ENCODE data around the gene WDR6.

The WDR6 gene

DNA sequence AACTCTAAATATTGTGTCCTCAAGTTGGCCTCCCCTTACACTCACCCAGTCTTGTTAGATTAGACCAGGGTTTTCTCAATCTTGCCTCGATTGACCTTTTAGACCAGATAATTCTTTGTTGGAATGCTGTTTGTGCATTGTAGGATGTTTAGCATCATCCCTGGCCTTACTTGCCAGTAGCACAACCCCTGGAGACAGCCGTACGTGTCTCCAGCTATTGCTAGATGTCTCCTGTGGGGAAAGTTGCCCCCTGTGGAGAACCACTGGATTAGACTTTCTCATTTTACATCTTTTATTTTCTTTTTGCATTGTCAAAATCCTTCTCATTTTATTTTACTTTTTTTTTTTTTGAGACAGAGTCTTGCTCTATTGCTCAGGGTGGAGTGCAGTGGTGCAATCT is 2.2 kb downstream of the WDR6 start:
- Histone ChIP-seq H3K4me3 (no peak overlapping the region), H3K27ac (peak overlapping the region in 1 of 21 experiments; percentile 3)

DNA sequence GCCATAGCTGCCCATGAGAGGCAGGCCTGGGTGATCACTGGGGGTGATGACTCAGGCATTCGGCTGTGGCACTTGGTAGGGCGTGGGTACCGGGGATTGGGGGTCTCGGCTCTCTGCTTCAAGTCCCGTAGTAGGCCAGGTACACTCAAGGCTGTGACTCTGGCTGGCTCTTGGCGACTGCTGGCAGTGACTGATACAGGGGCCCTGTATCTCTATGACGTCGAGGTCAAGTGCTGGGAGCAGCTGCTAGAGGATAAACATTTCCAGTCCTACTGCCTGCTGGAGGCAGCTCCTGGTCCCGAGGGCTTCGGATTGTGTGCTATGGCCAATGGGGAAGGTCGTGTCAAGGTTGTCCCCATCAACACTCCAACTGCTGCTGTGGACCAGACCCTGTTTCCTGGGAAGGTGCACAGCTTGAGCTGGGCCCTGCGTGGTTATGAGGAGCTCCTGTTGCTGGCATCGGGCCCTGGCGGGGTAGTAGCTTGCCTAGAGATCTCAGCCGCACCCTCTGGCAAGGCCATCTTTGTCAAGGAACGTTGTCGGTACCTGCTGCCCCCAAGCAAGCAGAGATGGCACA is 5.3 kb downstream of the WDR6 start:
- Histone ChIP-seq H3K4me3 (no peak overlapping the region), H3K27ac (peak overlapping the region in 1 of 21 experiments; percentile 28)

DNA sequence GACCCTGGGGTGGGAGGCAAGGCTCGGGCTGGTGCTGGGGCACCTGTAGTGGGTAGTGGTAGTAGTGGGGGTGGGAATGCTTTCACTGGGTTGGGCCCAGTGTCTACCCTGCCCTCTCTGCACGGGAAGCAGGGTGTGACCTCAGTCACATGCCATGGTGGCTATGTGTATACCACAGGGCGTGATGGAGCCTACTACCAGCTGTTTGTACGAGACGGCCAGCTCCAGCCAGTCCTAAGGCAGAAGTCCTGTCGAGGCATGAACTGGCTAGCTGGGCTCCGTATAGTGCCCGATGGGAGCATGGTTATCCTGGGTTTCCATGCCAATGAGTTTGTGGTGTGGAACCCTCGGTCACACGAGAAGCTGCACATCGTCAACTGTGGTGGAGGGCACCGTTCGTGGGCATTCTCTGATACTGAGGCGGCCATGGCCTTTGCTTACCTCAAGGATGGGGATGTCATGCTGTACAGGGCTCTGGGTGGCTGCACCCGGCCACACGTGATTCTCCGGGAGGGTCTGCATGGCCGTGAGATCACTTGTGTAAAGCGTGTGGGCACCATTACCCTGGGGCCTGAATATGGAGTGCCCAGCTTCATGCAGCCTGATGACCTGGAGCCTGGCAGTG is 6.0 kb downstream of the WDR6 start:
- H3K27ac ChIP-seq, result peak overlapping the region in 1 of 21 experiments; percentile 28

DNA sequence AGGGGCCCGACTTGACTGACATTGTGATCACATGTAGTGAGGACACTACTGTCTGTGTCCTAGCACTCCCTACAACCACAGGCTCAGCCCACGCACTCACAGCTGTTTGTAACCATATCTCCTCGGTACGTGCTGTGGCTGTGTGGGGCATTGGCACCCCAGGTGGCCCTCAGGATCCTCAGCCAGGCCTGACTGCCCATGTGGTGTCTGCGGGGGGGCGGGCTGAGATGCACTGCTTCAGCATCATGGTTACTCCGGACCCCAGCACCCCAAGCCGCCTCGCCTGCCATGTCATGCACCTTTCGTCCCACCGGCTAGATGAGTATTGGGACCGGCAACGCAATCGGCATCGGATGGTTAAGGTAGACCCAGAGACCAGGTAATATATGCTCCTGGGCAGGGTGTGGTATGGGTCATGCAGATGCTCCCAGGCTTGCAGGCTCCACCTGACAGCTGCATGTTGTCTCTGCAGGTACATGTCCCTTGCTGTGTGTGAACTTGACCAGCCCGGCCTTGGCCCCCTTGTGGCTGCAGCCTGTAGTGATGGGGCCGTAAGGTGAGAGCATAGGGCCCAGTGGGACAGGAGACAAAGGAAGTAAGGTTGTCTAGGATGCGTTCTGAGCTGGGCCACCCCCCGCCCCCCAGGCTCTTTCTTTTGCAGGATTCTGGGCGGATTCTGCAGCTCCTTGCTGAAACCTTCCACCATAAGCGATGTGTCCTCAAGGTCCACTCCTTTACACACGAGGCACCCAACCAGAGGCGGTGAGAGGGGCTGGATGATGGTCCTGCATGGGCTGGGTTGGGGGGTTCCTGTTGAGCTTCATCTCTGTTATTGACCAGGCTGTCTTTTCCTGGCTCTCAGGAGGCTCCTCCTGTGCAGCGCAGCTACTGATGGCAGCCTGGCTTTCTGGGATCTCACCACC is 6.8 kb downstream of the WDR6 start:
- Histone ChIP-seq H3K27ac (no peak overlapping the region), H3K4me3 (no peak overlapping the region)

More for the DNA sequence above, 6.0 kb downstream of the WDR6 start:
- no peak overlapping the region for H3K4me3 ChIP-seq

DNA sequence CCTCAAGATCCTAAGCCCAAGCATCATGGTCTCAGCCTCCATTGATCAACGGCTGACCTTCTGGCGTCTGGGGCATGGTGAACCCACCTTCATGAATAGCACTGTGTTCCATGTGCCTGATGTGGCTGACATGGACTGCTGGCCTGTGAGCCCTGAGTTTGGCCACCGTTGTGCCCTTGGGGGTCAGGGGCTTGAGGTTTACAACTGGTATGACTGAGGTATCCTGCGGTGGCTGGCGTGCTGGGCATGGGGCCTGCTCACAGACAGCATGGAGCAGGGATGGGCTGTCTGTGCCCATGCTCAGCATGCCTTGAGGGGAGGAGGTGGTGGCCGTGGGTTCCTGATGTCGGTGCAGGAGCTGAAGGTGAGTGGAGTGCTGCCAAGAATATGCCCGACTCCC is 7.9 kb downstream of the WDR6 start:
- Histone ChIP-seq H3K27ac (no peak overlapping the region), H3K4me3 (no peak overlapping the region)

DNA sequence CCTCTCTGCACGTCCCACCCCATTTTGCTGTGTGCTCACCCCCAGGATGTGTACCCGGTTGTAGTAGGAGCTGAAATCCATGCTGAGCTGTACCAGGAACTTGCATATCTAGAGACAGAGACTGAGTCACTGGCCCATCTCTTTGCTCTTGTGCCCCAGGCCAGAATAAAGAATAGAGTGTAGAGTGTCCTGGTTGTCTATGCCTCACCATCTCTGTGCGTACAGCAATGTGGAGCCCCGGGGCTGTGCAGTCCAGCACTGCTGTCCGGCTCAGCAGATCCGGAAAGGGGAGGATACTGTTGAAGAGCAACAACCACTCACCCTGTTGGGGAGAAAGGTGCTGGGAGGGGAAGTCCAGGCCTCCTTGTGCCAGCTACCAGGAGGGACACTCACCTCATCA is 8.6 kb downstream of the WDR6 start:
- Histone ChIP-seq H3K27ac (no peak overlapping the region), H3K4me3 (no peak overlapping the region)

DNA sequence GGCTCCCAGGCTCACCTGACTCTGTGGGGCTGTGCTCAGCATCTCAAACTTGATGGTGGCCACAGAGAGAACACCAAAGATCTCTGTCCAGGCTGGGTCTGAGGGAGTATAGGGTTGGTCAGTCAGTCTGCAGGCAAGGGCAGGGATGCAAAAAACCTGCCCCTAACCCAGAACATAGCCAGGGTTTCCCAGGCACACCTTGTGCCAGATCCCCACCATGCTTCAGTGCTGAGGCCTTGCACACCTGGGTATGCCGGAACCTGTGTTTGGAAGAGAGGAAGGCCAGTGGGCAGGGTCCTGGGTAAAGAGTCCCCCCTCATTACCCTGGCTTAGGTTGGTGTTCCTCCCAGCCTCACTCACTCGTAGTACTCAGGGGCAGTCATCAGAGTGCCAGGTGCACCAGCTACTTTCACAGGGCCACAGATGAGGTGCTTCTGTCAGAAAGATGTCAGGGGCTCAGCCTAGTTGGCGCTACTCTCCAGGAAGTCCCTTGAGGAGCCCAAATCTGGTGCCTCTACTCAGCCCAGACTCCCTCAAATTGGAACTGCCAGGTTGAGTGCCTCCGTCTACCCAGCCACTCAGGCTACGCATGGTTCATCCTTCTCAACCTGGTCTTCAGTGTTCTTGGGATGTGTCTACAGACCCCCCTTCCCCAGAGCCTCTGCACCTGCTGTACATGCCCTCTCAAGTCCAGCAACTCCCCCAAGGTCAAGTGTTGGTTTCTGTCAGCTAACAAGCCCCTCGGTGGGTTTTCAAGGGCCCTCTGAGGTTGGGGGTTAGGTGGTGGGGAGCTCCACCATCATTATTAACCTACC is 9.4 kb downstream of the WDR6 start:
- H3K4me3 ChIP-seq, result no peak overlapping the region
- peak overlapping the region in 1 of 21 experiments; percentile 88 for H3K27ac ChIP-seq

DNA sequence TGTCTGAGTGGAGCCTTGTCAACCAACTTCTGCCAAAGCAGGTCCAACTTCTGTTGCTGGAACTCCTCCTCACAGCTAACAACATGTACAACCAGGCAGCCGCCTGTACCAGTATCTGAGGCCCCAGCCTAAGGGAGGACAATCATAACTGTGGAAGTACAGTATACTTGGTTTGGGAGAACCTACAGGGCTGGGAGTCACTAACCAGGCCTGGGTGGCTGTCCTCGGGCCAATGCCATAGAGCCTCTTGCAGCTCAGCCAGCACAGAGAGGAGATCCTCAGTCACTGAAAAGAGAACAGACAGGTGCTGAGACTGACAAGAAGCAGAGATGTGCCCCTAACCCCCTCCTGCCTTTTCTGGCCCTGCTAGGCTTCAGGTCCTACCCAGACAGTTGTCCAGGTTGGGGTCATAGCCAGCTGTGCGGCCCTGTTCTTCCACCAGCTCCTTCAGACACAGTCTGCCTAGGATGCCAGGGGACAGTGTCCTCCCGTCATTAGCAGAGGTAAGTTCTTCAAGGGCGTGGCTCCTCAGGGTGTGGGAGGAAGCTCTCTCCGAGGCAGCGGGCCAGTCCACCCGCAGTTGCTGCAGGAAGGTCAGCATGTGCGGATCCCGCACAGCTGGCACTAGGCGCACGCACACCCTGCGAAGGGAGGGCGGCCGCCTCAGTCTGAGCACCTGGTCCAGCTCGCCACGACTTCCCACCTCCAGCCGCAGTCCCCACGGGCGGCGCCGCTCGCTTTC is 10.2 kb downstream of the WDR6 start:
- Histone ChIP-seq H3K27ac (peak overlapping the region in 19 of 21 experiments; percentile 64 to 100 (median 84)), H3K4me3 (peak overlapping the region; percentile 77 to 97 (median 81))

DNA sequence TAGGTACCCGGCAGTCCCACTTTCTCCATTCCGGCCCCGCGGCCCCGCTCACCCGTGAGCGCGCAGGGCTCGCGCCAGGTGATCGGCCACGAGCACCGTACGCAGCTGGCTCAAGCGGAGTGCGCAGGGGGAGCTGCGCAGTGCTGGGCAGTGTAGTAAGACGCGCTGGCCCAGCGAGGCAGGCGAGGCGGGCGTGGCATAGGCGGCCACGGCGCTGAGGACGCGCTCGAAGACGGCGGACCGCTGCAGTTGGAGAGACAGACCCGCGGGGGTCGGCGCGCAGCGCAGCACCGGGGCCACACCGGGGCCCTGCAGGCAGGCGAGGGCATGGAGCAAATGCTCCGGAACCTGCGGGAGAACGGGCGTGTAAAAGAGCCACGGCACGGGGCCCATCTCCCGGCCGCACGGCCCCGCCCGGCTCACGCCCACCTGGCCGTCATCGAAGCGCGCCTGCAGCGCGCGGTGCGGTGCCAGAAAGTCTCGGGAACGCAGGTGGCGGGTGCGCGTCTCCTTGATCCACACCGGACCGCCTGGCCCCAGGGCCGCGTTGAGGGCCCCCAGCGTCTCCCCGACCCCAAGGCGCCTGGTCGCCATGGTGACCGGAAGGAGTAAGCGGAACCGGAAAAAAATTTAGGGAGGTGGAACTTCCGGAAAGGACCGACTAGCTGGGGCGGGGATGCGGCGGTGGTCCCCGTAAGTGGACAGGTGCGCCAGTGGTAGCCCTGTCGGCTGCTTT is 10.9 kb downstream of the WDR6 start, which contains the start of gene DALRD3:
TSS of gene DALRD3 (minus strand) at position 610 of the 736 bp plus-strand sequence. CDS start at position 594, 16 bp downstream.
- Histone ChIP-seq H3K27ac (peak within 1 kb of the TSS; percentile 13 to 100 (median 81)), H3K4me3 (peak within 1 kb of the TSS; percentile 77 to 97 (median 81))

DNA sequence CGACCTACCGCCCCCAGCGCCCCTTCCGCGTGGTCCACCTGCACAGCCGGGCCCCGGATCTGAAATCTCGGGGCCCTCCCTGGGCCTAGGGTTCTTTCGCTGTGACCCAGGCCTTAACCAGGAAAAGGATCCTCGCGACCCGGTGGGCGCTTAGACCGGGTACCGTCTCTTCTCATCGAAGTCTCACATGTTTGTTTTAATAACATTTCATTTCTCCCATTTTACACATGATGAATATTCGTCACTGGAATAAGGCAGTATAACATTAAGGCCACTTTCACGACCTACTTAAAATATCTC is 11.5 kb downstream of the WDR6 start:
- Histone ChIP-seq H3K4me3 (peak overlapping the region; percentile 77 to 97 (median 81)), H3K27ac (peak overlapping the region; percentile 13 to 100 (median 81))

DNA sequence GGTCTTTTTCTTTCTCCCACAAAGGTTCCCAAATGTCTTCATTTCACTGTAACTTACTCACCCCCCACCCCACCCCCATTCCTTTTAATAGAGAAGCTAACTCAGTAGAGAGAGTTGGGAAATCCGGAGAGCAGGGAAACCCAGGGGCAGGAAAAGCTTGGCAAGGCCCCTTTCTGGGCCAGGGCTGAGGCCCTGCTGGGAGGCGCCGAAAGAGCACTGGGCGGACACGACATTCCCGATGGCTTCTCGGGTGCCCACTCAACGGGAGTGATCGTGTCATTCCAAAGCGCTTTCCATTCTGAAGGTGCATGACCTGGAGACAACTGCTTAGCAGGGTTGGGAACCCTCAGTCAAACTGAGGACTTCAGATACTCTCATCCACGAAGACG is 12.7 kb downstream of the WDR6 start:
- H3K4me3 ChIP-seq, result peak overlapping the region; percentile 76 to 97 (median 82)
- H3K27ac ChIP-seq, result peak overlapping the region in 19 of 21 experiments; percentile 94 to 100 (median 99)

DNA sequence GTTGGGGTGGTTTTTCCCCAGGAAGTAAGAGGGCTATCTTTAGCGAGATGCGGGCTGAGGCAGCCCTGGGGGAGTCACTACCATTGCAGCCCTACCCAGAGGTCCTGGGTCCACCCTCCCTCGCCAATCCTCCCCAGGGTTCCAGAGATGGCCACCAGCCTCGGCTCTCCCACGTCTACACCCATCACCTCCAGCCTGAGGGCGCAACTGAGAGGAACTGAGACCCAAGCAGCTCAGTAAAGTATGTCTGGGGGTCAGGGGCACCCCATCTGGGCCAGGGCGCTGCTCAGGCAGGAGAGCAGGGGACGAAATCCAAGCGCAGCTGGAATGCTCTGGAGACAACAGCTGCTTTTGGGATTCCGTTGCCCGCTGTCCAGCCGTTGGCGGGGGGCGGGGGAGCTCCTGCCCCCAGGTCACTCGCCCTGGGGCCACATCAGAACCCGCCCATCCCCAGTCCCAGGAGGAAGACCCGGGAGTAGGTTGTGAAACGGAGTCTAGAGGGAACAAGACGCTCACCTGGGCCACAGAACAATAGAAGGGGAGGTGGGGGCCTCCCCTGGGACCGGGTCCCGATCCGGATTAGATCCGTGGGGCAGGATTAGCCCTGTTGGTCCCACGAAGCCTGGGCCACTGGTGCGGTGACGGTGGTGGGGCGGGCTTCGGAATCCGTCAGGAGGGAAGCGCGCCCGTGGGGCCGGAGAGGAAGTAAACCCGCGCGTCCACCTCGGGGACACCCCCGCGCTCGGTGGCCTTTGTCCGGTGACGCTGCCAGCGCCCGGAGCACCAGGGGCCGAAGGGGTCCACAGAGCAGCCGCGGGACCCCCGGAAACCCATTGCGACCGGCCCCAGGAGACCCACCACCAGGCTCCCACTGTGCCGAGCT is 13.4 kb downstream of the WDR6 start:
- H3K4me3 ChIP-seq, result peak overlapping the region; percentile 76 to 97 (median 82)

DNA sequence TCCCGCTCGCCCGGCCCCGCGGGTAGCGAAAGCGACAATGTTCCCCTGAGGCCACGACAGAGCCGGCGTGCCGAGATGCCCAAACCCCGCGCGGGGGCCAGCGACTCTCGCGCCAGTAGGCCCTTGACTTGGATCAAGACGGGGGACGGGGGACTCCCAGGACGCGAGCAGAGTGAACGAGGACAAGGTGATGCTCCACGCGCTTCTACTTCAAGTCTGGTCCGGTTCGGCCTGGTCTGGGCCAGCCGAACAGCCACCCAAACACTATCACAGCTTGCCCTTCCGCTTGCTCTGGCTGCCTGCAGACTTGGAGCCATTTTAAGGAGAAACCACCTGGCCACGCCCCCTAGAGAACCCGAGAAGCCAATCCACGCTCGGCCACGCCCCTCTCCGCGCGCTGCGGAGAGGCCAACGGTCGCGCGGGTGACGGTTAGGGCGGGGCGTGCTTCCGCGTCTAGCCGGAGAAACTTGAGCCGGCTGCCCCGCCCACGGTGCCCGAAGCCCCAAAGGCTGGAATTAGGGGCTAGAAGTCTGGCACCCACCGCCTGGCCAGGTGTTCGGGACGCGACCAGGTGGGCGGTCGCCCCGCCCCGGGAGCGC is 14.1 kb downstream of the WDR6 start:
- peak overlapping the region; percentile 92 to 100 (median 99) for H3K27ac ChIP-seq
- peak overlapping the region; percentile 76 to 97 (median 82) for H3K4me3 ChIP-seq

More for the DNA sequence above, 13.4 kb downstream of the WDR6 start:
- H3K27ac ChIP-seq, result peak overlapping the region; percentile 68 to 100 (median 99)

DNA sequence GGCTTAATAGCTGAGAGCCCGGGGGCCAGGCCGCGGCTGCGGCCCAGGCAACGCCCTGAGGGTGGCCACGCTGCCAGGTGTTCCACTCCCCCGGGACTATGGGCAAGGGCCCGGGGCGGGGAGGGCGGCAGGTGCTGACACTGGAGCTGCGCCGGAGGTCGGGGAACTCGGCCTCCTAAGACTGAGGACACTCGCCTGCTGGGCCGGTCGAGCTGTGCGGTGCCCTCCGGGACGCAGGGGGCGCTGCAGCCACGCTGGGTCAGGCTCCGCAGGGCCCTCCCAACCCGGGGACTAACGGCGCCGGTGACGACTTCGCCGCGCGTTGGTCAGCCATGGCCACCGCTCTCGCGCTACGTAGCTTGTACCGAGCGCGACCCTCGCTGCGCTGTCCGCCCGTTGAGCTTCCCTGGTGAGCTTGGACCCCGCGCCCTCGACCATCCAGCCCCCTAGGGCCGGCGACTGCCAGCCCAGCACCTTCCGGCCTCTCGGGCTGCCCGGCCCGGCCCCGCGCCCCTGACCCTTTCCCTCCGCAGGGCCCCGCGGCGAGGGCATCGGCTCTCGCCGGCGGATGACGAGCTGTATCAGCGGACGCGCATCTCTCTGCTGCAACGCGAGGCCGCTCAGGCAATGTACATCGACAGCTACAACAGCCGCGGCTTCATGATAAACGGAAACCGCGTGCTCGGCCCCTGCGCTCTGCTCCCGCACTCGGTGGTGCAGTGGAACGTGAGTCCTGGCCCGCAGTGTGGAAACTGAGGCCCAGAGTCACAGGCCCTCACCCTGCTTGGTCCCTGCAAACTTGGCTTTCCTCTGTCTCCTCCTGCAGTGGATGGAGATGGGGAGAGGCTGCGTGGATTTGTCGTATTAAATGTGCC is 14.9 kb downstream of the WDR6 start, which contains the start of gene NDUFAF3:
TSS of gene NDUFAF3 (plus strand) at position 309 of the 875 bp plus-strand sequence. CDS start at position 333, 24 bp downstream.
- Histone ChIP-seq H3K27ac (peak within 1 kb of the TSS; percentile 92 to 100 (median 99)), H3K4me3 (peak within 1 kb of the TSS; percentile 76 to 97 (median 82))

DNA sequence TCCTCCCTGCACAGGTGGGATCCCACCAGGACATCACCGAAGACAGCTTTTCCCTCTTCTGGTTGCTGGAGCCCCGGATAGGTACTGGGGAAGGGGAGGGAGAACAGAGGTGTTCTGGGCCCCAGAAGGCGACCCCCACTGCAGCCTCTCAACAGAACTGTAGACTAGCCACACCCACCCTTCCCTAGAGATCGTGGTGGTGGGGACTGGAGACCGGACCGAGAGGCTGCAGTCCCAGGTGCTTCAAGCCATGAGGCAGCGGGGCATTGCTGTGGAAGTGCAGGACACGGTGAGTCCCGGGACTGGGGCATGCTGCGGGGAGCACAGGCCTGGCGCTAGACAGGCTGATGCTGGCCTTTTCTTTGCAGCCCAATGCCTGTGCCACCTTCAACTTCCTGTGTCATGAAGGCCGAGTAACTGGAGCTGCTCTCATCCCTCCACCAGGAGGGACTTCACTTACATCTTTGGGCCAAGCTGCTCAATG is 15.5 kb downstream of the WDR6 start:
- peak overlapping the region; percentile 76 to 97 (median 82) for H3K4me3 ChIP-seq

DNA sequence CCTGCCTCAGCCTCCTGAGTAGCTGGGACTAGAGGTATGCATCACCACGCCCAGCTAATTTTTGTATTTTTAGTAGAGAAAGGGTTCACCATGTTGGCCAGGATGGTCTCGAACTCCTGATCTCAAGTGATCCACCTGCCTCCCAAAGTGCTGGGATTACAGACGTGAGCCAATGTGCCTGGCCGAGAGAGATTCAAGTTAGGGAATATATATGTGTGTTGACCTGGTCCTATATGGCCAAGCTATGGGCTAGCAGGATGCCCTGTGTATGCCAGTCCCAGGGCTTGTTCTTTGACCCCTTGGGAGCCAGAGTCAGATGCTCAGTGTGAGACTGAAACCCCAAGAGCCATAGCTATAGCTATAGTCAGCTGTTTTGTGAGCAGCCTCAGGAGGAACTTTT is 16.6 kb downstream of the WDR6 start:
- no peak overlapping the region for H3K4me3 ChIP-seq
- no peak overlapping the region for H3K27ac ChIP-seq

More for the DNA sequence above, 15.5 kb downstream of the WDR6 start:
- H3K27ac ChIP-seq, result peak overlapping the region in 20 of 21 experiments; percentile 94 to 100 (median 99)
